Islet of Langerhans (tissue), 1 donor: ENCODE results near the gene COX7B.
"Not testable (repeated sequence)": the region's sequence is repeated elsewhere in the genome, so short reads cannot be mapped to it uniquely, and the experiment has no call there.

Source experiments
- FAIRE-seq: peaks from one replicate; lab custom pipeline; 2011; peaks lifted over from hg19 to GRCh38; lab: Jason Lieb, UNC

The COX7B gene, protein sequence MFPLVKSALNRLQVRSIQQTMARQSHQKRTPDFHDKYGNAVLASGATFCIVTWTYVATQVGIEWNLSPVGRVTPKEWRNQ

DNA sequence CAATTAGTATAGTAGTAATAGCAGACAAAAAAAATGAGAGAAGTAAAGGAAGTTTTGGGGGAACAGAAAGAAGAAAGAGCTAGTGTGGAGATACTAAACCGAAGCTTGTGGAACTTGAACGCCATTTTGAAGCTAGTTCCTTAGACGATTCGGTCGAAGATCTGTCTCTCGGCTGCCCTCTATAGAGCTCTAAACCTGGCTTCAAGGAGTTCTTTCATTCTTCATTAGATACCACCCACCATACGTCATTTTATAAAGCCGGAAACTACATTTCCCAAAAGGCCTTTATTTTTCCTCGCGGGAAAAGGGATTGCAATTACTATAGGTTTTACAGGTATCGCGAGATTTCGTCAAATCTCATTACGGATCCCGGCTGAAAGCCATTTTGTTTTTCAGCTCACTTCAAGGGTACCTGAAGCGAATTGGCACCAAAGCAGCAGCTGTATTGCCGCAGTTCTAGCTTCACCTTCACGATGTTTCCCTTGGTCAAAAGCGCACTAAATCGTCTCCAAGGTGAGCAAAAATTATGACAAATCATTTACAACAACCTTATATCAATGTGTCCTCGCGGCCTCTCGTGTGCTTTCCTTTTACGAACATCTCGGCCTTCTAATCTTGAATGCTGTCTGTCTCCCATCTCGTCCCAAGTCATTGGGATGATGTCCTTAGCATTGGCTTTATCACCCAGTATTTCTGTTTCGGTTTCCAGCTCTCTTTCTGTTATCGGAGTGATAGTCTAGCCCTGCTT is at the start of gene COX7B:
Gene COX7B, plus strand, starts transcription at position 388 of the 748 bp plus-strand sequence. Its CDS starts 86 bp downstream, at position 474.
- FAIRE-seq = peak; percentile 91

DNA sequence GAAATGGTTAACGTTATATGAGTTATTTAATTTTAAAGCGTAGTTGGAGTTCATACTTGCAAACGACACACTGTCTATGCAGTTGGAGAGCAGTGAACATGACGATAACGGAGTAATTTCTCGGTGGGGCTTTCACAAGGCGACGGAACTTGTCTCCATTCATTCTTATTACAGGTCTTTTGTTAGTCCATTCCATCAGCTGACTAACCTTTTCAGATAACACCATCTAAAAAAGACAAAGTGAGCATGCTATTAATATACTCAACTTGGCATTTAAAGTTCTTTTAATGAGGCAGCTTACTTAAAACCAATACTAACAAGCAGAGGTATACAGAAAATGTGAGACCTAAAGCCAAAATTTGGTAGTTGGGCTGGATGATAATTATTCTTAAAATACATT is 23.9 kb upstream of the COX7B start:
- FAIRE-seq = no peak

DNA sequence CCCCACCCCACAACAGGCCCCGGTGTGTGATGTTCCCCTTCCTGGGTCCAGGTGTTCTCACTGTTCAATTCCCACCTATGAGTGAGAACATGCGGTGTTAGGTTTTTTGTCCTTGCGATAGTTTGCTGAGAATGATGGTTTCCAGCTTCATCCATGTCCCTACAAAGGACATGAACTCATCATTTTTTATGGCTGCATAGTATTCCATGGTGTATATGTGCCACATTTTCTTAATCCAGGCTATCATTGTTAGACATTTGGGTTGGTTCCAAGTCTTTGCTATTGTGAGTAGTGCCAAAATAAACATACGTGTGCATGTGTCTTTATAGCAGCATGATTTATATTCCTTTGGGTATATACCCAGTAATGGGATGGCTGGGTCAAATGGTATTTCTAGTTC is 17.9 kb upstream of the COX7B start:
- not testable (repeated sequence) for FAIRE-seq

DNA sequence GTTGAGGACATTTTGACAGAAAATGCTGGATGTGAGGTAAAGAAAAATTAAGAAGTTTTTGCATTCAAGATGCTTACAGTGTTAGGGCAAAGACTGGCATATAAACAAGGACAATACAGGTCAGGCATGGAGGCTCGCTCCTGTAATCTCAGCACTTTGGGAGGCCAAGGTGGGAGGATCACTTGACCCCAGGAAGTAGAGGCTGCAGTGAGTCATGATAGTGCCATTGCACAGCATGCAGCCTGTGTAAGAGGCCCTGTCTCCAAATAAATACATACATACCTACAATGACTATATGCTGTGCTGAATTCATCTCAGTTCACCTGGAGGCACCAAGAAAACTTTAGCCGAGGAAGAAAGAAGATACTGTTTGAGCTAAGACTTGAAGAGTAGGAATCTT is 6.4 kb upstream of the COX7B start:
- FAIRE-seq = no peak

DNA sequence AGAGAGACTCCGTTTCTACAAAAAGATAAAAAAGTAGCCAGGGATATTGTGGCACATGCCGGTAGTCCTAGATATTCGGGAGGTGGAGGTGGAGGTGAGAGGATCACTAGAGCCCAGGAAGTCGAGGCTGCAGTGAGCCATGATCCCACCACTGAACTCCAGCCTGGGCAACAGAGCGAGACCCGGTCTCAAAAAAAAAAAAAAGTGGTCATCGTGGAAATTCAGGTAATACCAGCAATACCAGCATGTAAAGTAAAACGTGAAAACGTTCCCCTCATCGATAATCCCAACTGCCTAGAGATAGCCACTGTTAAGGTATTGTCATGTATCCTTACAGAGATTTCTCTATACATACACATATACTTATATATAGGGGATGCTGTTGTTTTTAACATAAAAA is 5.6 kb upstream of the COX7B start:
- FAIRE-seq = no peak

DNA sequence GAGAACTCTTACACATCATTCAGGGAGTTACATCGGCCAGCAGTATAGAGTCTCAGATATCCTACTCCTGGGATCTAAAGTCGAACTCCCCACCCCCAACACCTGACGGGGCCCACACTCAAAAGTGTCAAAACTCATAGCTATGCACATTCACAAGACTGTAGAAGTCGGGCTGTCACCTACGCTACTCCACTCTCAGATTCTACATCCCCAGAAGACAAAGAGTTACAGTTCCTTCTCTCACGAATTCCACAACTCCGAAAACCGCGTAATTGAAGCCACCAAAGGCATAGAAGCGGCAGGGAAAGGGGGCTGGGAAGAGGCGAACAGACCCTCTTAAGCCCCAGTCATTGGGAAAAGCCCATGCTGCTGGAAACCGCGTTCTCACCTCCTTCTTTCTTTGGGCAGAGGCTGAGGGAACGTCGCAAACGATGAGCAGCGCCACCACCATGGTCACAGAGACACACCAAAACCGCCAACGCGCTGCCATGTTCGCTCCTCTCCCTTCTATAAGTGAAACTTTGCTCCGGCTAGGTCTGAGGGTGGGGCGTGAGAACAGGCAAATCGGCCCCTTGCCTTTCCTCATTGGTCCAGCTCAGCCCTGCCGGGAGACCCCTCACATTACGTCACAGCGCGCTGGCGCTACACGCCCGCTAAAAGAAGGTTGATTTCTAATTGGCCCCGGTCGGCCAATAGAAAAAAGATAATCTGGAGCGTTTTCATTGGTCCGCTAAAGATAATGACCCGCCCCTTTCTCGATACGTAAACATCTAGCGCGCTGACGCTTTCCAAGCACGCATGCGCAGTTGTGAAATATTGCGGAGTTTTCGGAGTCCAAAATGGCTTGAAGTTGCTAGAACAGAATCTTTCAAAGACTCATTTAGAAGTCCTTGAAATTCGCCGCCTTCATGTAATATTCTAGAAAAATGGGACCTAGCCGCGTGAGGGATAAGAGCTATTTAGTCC is 4.1 kb upstream of the COX7B start, which contains the start of gene MAGT1:
Gene MAGT1, minus strand, starts transcription at position 515 of the 966 bp plus-strand sequence. Its CDS starts 25 bp downstream, at position 490.
- peak; percentile 96 for FAIRE-seq

DNA sequence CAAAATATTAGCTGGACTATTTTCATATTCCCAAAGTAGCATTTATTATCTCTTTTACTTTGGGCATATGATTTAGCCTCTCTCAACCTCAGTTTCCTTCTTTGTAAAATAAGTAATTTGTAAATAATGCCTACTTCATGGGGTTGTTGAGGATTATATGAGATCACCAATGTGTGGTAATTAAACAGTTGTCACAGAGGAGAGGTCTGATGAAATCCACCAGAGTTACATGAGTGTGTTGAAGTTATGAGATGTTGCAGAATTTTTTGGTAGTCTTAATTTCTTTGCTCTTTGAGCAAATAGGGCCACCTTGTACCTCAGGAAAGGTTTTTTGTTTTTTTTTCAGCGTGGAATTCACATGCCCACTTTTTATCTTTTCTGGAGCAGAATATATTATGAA is 1.4 kb downstream of the COX7B start:
- no peak for FAIRE-seq

DNA sequence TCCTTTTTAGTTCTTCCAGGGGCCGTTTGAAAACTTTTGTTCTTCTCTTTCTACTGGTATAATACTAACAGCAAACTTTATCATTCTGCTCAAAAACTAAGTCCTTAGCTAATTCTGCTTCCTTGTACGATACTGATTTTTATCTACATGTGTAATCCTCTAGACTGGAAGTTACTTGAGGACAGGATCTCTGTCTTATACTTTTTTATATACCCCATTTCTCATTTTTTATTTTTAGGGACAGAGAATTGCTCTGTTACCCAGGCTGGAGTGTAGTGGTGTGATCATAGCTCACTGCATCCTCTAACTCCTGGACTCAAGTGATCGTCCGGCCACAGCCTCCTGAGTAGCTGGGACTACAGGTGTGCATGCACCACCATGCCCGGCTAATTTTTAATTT is 2.2 kb downstream of the COX7B start:
- no peak for FAIRE-seq

DNA sequence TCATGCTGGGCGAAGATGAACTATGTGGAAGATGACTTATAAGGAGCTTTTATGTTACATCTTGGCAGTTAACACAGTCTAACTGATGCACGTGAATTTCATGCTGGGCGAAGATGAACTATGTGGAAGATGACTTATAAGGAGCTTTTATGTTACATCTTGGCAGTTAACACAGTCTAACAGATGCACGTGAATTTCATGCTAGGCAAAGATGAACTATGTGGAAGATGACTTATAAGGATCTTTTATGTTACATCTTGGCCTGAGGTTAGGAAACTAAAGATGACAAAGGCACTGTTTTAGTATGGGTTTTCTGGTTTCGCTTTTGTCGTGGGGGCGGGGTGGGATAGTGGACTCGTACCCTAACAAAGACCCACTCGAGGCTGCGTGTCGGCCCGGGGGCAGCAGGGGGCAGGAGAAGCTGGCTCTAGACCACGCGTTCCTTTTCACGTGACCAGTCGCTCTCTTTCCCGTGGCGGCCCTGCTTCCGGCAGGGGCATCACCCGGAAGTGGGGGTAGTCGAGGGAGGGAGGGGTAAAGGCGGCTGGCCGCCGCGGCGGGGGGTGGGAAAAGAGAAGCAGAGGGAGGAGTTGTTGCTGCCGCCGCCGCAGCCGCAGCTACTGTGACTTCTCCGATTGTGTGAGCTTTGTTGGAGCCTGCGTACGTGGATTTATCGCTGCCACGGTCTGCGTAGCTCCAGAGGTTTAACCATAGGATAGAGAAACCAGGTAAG is 11.0 kb downstream of the COX7B start, which contains the start of gene ATP7A:
Gene ATP7A, plus strand, starts transcription at position 586 of the 733 bp plus-strand sequence. CDS start 60,949 bp downstream, outside the sequence.
- no peak for FAIRE-seq

DNA sequence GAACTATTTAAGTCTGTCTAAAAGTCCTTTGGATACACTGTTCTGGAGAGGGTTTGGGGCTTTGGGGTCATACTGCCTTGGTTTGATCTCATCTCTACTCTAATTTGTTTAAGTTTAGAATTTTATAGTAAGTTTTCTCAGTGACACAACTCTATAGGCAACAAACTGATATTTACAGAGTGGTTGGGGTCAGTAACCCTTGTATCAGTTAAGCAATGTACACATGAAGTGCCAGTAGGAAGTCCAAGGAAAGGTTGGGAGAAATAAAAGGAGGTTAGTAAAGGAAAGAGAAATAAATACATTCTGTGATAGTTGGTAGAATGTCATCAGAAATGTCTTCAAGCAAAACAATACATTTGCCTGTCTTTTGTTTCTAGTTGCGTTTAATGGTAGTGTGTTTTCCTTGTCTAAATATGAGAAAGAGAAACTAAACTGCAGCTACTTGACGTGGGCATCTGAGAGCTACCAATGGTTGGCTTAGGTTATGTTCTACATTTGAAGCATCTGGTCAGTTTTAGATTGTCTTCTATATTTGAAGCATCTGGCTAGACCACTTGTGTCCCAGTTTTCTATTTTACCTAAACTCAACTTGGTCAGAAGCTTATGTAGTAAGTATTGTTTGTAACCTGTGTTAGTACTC is 18.1 kb downstream of the COX7B start:
- FAIRE-seq = no peak

DNA sequence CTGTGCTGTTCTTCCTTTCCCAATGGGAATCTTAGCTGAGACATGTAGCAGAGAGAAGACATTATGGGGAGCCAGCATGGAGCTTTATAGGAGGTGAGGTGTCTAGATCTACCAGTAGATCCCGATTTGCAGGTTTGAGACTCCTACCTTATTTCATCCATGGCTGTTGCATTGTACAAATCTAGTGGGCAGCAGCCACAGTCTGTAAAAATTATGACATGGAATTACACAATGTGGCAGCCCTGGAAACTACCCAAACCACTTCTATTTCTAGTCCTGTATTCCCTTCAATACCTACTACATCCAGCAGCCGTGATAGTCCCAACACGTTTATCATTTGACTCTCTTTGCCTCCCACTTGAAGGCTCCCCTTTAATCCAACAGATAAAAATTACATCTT is 19.3 kb downstream of the COX7B start:
- no peak for FAIRE-seq

DNA sequence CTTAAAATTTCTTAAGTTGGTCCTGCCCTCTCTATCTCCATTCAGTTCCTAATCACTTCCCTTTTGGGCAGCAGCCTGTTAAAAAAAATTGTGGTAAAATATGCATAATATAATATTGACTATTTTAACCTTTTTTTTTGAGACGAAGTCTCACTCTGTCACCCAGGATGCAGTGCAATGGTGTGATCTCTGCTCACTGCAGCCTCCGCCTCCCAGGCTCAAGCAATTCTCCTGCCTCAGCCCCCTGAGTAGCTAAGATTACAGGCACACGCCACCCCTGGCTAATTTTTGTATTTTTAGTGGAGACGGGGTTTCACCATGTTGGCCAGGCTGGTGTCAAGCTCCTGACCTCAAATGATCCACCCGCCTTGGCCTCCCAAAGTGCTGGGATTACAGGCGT is 20.1 kb downstream of the COX7B start:
- not testable (repeated sequence) for FAIRE-seq

DNA sequence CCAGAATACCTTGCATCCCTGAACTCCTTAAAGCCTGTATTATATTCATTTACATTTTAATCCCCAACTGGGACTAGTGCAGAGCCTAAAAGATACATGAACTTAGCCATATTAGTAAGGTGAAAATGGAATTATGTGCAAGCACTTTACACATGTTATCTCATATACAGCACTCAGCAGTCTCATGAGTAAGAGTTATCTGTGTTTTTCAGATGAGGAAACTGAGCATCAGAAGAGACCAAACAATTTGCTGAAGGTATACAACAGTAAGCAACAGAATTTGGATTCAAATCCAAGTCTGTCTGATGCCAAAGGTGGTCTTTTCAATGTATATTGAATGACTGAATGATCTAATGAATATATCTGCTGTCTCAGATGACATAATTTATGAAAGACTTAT is 23.5 kb downstream of the COX7B start:
- FAIRE-seq = no peak

DNA sequence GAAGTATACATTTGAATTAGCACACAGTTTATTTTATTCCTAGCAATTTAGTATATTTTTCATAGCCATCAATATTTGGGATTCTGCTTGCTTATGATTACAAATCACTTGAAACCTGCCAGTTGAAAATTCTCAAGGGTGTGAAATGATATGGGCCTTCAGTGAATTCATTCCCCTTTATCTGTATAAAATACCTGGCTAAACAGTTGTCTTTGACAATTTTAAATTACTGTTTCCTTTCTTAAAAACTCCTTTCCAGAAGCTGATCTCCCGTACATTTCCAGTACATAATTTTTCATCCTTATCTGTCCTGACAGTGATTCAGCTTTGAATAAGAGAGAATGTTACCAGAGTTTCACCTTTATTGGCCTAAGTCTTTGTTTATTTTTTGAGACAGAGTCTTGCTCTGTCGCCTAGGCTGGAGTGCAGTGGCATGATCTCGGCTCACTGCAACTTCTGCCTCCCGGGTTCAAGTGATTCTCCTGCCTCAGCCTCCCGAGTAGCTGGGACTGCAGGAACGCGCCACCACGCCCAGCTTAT is 25.1 kb downstream of the COX7B start:
- no peak for FAIRE-seq

DNA sequence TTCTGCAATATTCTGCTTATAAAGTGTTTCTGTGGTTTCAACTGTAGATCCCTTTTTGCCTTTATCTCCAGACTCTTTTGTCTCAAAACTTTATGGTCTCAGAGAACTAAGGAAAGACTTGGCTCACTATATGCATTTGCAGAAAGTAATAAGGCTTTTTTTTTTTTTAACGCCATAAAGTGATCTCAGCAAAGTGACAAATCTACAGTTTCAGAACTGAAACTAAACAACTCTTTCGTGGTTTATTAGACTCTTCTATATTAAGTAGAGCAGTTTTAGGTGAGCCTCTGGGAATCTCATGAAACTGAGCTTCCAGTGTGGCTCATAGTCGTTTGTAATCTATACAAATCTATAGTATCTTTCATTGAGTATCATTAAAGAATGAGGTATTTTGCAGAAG is 26.5 kb downstream of the COX7B start:
- no peak for FAIRE-seq

DNA sequence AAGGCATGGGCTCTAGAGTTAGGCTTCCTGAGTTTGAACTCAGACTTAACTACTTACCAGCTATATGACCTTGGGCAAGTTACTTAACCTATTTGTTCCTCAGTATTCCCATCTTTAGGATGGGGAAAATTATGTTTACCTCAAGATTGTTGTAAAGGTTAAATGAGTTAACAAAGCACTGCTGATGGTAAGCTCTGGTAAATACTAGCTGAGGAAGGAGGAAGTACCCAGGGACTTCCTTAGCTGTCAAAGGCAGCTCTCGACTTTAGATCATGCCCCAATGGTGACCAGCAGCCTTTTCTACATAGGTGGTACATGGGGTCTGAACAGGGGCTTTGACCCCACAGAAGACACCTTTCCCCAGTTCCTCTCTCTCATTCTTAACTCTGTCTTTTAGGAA is 31.3 kb downstream of the COX7B start:
- FAIRE-seq = no peak

DNA sequence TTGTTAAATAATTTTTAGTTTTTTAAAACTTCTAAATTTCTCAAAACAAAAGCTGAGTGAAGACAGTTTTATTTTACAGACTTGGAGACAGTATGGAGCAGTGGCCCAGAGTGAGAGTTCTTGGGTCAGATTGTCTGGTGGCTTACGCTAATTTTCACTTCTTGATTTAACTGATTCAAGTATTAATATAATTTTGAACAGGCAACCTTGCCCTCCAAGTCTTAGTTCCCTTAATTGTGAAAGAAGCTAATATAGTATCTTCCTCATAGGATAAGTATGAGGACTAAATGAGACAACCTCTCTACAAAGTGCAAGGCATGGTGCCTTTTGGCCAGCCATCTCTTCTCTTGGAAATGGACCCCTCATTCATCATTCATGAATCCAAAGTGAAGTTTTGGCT is 36.6 kb downstream of the COX7B start:
- FAIRE-seq = no peak

DNA sequence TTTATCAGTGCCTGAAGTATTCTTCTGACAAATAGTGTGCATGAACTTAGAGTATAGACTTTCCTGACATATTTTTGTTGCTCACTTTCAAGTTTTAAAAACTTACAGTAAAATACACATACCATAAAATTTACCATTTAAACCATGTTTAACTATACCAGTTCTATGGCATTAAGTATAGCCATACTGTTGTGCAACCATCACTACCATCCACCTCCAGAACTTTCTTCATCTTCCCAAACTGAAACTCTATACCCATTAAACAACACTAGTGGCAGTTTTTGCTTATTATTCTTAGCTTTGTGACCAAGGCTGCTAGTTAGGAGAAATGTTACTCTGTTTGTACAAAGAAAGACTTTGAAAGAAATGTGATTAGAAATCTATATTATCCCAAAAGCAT is 37.0 kb downstream of the COX7B start:
- FAIRE-seq = no peak

DNA sequence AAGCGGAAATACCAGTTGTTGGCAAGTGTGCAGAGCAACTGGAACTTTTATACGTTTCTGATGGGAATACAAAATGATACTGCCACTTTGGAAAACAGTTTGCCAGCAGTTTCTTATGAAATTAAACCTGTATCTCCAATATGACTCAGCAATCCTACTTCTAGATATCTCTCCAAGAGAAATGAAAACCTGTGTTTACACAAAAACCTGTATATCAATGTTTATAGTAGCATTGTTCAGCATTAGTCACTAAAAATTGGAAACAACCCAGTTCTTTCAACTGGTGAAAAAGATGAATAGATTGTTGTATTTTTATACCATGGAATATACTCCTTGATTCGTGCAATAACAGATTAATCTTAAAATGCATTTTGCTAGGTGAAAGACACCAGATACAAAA is 38.0 kb downstream of the COX7B start:
- FAIRE-seq = peak; percentile 36

DNA sequence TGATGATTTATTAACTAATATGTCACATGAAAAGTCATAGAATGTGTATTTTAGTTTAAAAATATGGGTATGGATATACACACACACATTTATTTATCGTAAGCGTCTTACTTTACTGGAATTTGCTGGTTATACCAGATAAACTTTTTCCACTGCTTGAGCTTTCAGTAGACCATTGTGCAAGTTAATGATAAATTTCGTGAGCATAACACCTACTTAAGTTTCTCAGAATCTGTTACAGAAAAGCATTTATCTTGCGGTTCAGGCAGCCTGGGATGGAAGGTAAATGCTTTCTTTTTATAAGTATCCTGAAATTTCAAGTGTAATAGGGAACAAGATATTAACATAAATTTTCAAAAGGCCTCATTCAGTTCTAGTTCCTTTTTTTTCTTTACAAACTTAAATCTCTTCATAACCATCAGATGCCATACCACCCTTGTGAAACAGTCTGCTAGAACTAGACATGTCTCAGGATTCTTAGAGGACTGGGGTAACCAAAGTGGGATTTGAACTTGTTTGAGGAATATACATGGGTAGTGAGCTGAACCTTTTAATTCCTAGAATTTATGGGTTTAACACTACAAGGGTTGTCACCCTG is 38.9 kb downstream of the COX7B start:
- no peak for FAIRE-seq

DNA sequence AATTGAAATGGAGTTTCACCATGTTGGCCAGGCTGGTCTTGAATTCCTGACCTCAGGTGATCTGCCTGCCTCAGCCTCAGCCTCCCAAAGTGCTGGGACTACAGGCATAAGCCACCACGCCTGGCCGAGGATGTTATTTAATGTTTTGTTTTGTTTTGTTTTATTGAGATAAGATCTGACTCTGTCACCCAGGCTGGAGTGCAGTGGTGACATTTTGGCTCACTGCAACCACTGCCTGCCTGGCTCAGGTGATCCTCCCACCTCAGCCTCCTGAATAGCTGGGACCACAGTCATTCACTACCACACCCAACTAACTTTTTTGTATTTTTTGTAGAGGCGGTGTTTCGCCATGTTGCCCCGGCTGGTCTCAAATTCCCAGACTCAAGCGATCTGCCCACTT is 45.8 kb downstream of the COX7B start:
- FAIRE-seq = not testable (repeated sequence)
